Mesothelial cell of epicardium (in vitro differentiated cells): Measurements from ENCODE around the gene ALMS1. TPM values are rescaled to one million over a fixed set of nuclear protein-coding genes. Genes with fewer than 3 reads are reported as not detected.
"Not testable (repeated sequence)": the region's sequence is repeated elsewhere in the genome, so short reads cannot be mapped to it uniquely, and the experiment has no call there.

Experiments
- DNase-seq, 2 experiments: peaks; one replicate each; pipeline ENCODE4 v3.0.0; 2021; ENCODE audit warnings: low spot score in 2 of 2; ENCODE audit not compliant: unreplicated experiment in 2 of 2
- H3K27ac Mint-ChIP-seq: 2 replicates; pipeline ENCODE4 v1.8.0; 2021; ENCODE audit warnings: mixed read lengths
- H3K27me3 Mint-ChIP-seq: 2 replicates; pipeline ENCODE4 v1.8.0; 2021; ENCODE audit warnings: low read depth, mixed read lengths
- H3K36me3 Mint-ChIP-seq: 2 replicates; pipeline ENCODE4 v1.8.0; 2021; ENCODE audit warnings: mixed read lengths
- H3K4me1 Mint-ChIP-seq: 2 replicates; pipeline ENCODE4 v1.8.0; 2021; ENCODE audit warnings: mixed read lengths
- H3K4me3 Mint-ChIP-seq: 2 replicates; pipeline ENCODE4 v1.8.0; 2021; ENCODE audit warnings: mild to moderate bottlenecking, moderate library complexity, mixed read lengths
- H3K9me3 Mint-ChIP-seq: 2 replicates; pipeline ENCODE4 v1.8.0; 2021; ENCODE audit warnings: mixed read lengths
- CTCF ChIP-seq: fragments of 200-600 bp; sonication (generic); IDR thresholded peaks from one replicate; pipeline ENCODE4 v1.5.0; 2021; ENCODE audit warnings: antibody characterized with exemption; ENCODE audit not compliant: unreplicated experiment
- total RNA-seq: library from RNA; stranded (reverse); gene quantifications from 3 replicates; pipeline ENCODE4 v1.2.1, GENCODE V29; 2021

The ALMS1 gene
- total RNA-seq, 1 donor from 2014 or later = 42.2 TPM

- Mint-ChIP-seq H3K4me3 (no peak overlapping the region), H3K27me3 (no peaks in the 10 kb centered on the region), H3K4me1 (no peaks in the 10 kb centered on the region), H3K27ac (no peak overlapping the region), H3K9me3 (peaks cover 14% of the 10 kb centered on the region), H3K36me3 (peaks cover 18% of the 10 kb centered on the region)
- TF ChIP-seq CTCF = no peak
- DNase-seq = no peak
Observed at GRCh38 chr2:73594251-73594650, 208.6 kb downstream of the ALMS1 start.

- Mint-ChIP-seq H3K27ac (no peak overlapping the region), H3K9me3 (no peaks in the 10 kb centered on the region), H3K27me3 (no peaks in the 10 kb centered on the region), H3K4me3 (no peak overlapping the region), H3K36me3 (peaks cover 24% of the 10 kb centered on the region), H3K4me1 (no peaks in the 10 kb centered on the region)
- TF ChIP-seq CTCF = no peak
- no peak for DNase-seq
Observed at GRCh38 chr2:73601780-73602179, 216.1 kb downstream of the ALMS1 start.

GRCh38 chr2:73603099-73603588 lies 217.5 kb downstream of the ALMS1 start:
- DNase-seq, H3K27ac Mint-ChIP-seq, H3K4me1 Mint-ChIP-seq, H3K9me3 Mint-ChIP-seq, H3K4me3 Mint-ChIP-seq, H3K27me3 Mint-ChIP-seq: not testable (repeated sequence)
- peaks cover 24% of the 10 kb centered on the region for H3K36me3 Mint-ChIP-seq

- not testable (repeated sequence) for H3K4me1 Mint-ChIP-seq, H3K27ac Mint-ChIP-seq, DNase-seq, H3K9me3 Mint-ChIP-seq, H3K27me3 Mint-ChIP-seq, H3K4me3 Mint-ChIP-seq
- H3K36me3 Mint-ChIP-seq = peaks cover 24% of the 10 kb centered on the region
Observed at GRCh38 chr2:73604589-73604988, 219.0 kb downstream of the ALMS1 start.

GRCh38 chr2:73610111-73610510 lies 224.5 kb downstream of the ALMS1 start:
- H3K27ac Mint-ChIP-seq = no peak overlapping the region
- TF ChIP-seq CTCF = no peak
- H3K9me3 Mint-ChIP-seq = no peaks in the 10 kb centered on the region
- no peak for DNase-seq
- peaks cover 5% of the 10 kb centered on the region for H3K36me3 Mint-ChIP-seq
- H3K4me3 Mint-ChIP-seq = no peak overlapping the region
- H3K4me1 Mint-ChIP-seq = no peaks in the 10 kb centered on the region
- no peaks in the 10 kb centered on the region for H3K27me3 Mint-ChIP-seq

- H3K27ac Mint-ChIP-seq = no peak overlapping the region
- no peak for TF ChIP-seq CTCF
- DNase-seq = no peak
- peaks cover 8% of the 10 kb centered on the region for H3K36me3 Mint-ChIP-seq
- no peak overlapping the region for H3K4me3 Mint-ChIP-seq
- H3K4me1 Mint-ChIP-seq = no peaks in the 10 kb centered on the region
- H3K9me3 Mint-ChIP-seq = no peaks in the 10 kb centered on the region
- H3K27me3 Mint-ChIP-seq = no peaks in the 10 kb centered on the region
Observed at GRCh38 chr2:73611193-73611592, 225.6 kb downstream of the ALMS1 start.

- no peak overlapping the region for H3K27ac Mint-ChIP-seq
Observed at GRCh38 chr2:73611867-73612266, 226.2 kb downstream of the ALMS1 start.

More at GRCh38 chr2:73611867-73612266, 226.2 kb downstream of the ALMS1 start:
- no peak for TF ChIP-seq CTCF
- H3K9me3 Mint-ChIP-seq = no peaks in the 10 kb centered on the region
- H3K4me1 Mint-ChIP-seq = no peaks in the 10 kb centered on the region
- no peak for DNase-seq
- no peak overlapping the region for H3K4me3 Mint-ChIP-seq
- H3K36me3 Mint-ChIP-seq = peaks cover 8% of the 10 kb centered on the region
- H3K27me3 Mint-ChIP-seq = no peaks in the 10 kb centered on the region
